ENCODE results near the gene FILIP1L.

FILIP1L gene

DNA sequence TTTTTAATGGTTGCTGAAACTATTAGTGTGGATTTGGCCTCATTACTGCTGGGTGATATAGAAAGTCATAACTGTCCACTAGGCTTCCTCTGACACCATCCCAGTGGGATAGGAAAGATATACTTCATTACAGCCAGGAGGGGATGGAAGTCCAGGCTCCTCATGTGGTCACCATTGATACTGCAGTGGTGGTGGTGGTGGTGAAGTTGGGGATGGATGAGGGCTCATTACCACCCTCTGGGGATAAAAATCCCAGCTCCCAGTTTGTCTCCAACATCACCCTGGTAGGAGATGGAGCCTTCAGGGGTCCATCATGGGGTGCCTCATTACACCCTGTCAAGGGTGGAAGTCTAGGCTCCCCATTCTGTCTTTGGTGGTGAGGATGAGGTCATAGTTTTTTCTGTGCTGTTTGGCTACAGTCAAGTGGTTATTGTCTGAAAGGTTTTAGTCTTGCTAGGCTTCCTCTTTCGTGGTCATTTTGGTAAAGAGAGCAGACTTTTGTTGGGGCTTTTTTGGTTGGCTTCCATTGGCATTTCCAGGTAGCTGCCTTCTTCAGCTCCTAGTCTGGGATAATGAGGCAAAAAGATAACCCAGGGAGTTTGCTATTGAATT, 30.1 kb upstream of the FILIP1L start:
- Histone ChIP-seq H3K27me3 (replicated peaks in 2 of 5; ENCODE audit: control insufficient read depth in 4 of 5, insufficient read depth in 5 of 5, low read length in 4 of 5) (no peaks in the 10 kb centered on the region), H3K36me3 (ENCODE audit: control insufficient read depth in 4 of 4, insufficient read depth in 4 of 4, low read length in 3 of 4) (peaks cover 0 to 11% (median 5%) of the 10 kb centered on the region in 4 experiments), H3K9me3 (ENCODE audit: control extremely low read depth in 1 of 5, control insufficient read depth in 4 of 5, insufficient read depth in 2 of 5, low read depth in 1 of 5, low read length in 4 of 5) (peaks cover 0 to 13% (median 4%) of the 10 kb centered on the region in 5 experiments), H3K27ac (ENCODE audit: insufficient read depth in 1 of 2, low read depth in 1 of 2, low read length in 2 of 2, poor library complexity in 1 of 2, severe bottlenecking in 2 of 2) (no peak overlapping the region), H3K4me1 (ENCODE audit: control extremely low read depth in 1 of 4, control insufficient read depth in 4 of 4, insufficient read depth in 4 of 4, low read length in 3 of 4) (peaks cover 0 to 5% (median 0%) of the 10 kb centered on the region in 4 experiments), H3K4me3 (ENCODE audit: control insufficient read depth in 1 of 7, extremely low read depth in 1 of 7, insufficient read depth in 4 of 7, low read depth in 2 of 7, low read length in 6 of 7) (no peak overlapping the region)
- WGBS (ENCODE audit: insufficient coverage), result 100% methylated on average over 1 of the region's 1 CpG
- DNase-seq, result peak in 2 of 3 donors; percentile 53 to 61
- ChIA-PET POLR2A (interaction anchor here (0.5 kb wide), 1 partner anchor 404 kb away, joined by 3 read pairs; no protein-coding TSS in a partner anchor), CTCF (no interaction called here)

DNA sequence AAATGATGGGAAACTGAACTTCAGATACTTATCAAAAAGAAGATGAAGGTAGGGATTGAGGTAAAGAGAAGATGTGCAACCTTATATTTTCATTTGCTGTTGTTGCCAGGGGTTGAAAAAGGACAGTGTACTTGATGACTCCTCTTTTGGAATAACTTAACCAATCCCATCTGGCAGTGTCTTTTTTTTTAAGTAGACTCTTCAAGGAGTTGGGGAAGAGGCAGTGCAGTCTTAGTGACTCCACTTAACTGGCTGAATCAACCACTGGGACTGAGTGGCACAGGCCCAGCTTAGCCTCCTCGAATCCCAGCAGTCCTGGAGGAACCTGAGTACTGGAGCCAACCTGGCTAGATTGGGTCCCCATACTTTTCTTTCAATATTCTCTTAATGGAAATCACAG, 27.3 kb upstream of the FILIP1L start:
- Histone ChIP-seq H3K27me3 (replicated peaks in 2 of 5; ENCODE audit: control insufficient read depth in 4 of 5, insufficient read depth in 5 of 5, low read length in 4 of 5) (no peaks in the 10 kb centered on the region), H3K9me3 (ENCODE audit: control extremely low read depth in 1 of 5, control insufficient read depth in 4 of 5, insufficient read depth in 2 of 5, low read depth in 1 of 5, low read length in 4 of 5) (peaks cover 0 to 13% (median 4%) of the 10 kb centered on the region in 5 experiments), H3K4me1 (ENCODE audit: control extremely low read depth in 1 of 4, control insufficient read depth in 4 of 4, insufficient read depth in 4 of 4, low read length in 3 of 4) (peaks cover 0 to 5% (median 0%) of the 10 kb centered on the region in 4 experiments), H3K4me3 (ENCODE audit: control insufficient read depth in 1 of 7, extremely low read depth in 1 of 7, insufficient read depth in 4 of 7, low read depth in 2 of 7, low read length in 6 of 7) (no peak overlapping the region), H3K36me3 (ENCODE audit: control insufficient read depth in 4 of 4, insufficient read depth in 4 of 4, low read length in 3 of 4) (peaks cover 0 to 4% (median 0%) of the 10 kb centered on the region in 4 experiments), H3K27ac (ENCODE audit: insufficient read depth in 1 of 2, low read depth in 1 of 2, low read length in 2 of 2, poor library complexity in 1 of 2, severe bottlenecking in 2 of 2) (no peak overlapping the region)
- no peak for DNase-seq
- CTCF ChIA-PET, result no interaction called here
- WGBS (ENCODE audit: insufficient coverage), result 100% methylated on average over 1 of the region's 1 CpG
- POLR2A ChIA-PET, result no interaction called here

DNA sequence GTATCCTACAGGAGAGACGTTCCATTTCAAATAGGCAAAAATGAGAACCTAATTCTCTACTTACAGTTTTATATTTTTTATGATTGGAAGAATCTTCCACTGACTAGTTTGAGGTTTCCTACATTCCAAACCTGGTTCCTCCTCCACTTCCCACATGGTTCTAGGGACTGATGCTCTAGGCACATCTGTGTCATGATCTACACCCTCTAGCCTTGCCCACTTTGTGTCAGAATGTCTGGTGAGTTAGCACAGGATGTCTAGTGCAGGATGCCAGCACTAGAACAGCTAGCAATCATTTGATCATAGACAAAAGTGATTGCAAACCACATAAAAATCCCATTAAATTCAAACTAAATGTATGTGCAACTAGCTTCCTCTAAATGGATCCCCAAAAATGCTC, 26.7 kb upstream of the FILIP1L start:
- ChIA-PET POLR2A (no interaction called here), CTCF (interaction anchor here (1.4 kb wide), 1 partner anchor 10 kb away, joined by 3 read pairs; no protein-coding TSS in a partner anchor)
- Histone ChIP-seq H3K27me3 (replicated peaks in 2 of 5; ENCODE audit: control insufficient read depth in 4 of 5, insufficient read depth in 5 of 5, low read length in 4 of 5) (no peaks in the 10 kb centered on the region), H3K4me3 (ENCODE audit: control insufficient read depth in 1 of 7, extremely low read depth in 1 of 7, insufficient read depth in 4 of 7, low read depth in 2 of 7, low read length in 6 of 7) (no peak overlapping the region), H3K9me3 (ENCODE audit: control extremely low read depth in 1 of 5, control insufficient read depth in 4 of 5, insufficient read depth in 2 of 5, low read depth in 1 of 5, low read length in 4 of 5) (peaks cover 0 to 13% (median 4%) of the 10 kb centered on the region in 5 experiments), H3K27ac (ENCODE audit: insufficient read depth in 1 of 2, low read depth in 1 of 2, low read length in 2 of 2, poor library complexity in 1 of 2, severe bottlenecking in 2 of 2) (no peak overlapping the region), H3K36me3 (ENCODE audit: control insufficient read depth in 4 of 4, insufficient read depth in 4 of 4, low read length in 3 of 4) (peaks cover 0 to 4% (median 0%) of the 10 kb centered on the region in 4 experiments), H3K4me1 (ENCODE audit: control extremely low read depth in 1 of 4, control insufficient read depth in 4 of 4, insufficient read depth in 4 of 4, low read length in 3 of 4) (peaks cover 0 to 5% (median 0%) of the 10 kb centered on the region in 4 experiments)
- no peak for DNase-seq
- no CpG with 5 or more reads among the region's 1 CpG for WGBS (ENCODE audit: insufficient coverage)

DNA sequence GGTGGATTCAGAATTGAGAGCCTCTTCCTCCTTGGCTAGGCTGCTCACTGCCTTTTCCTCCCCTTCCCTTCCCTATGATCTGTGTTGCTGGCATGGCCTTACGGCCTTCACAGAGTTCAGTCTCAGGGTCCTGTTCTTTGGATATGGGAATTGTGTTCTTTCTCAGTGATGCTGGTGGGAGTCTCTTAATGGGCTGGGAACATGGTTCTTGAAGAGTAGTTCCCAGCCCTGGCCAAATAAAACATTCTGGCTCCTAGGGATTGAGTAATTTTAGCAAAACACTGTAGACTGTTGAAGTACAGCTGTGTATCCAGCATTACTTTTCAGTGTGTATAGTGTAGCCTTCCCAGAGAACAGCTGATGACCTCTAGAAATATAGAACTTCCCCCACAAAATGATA, 22.6 kb upstream of the FILIP1L start:
- no peaks in the 10 kb centered on the region for H3K9me3 ChIP-seq (ENCODE audit: control extremely low read depth in 1 of 5, control insufficient read depth in 4 of 5, insufficient read depth in 2 of 5, low read depth in 1 of 5, low read length in 4 of 5)
- ChIA-PET POLR2A (no interaction called here), CTCF (no interaction called here)
- WGBS (ENCODE audit: insufficient coverage), result no CpG with 5 or more reads among the region's 1 CpG
- H3K4me3 ChIP-seq (ENCODE audit: control insufficient read depth in 1 of 7, extremely low read depth in 1 of 7, insufficient read depth in 4 of 7, low read depth in 2 of 7, low read length in 6 of 7), result no peak overlapping the region
- no peak overlapping the region for H3K27ac ChIP-seq (ENCODE audit: insufficient read depth in 1 of 2, low read depth in 1 of 2, low read length in 2 of 2, poor library complexity in 1 of 2, severe bottlenecking in 2 of 2)
- no peaks in the 10 kb centered on the region for H3K27me3 ChIP-seq (replicated peaks in 2 of 5; ENCODE audit: control insufficient read depth in 4 of 5, insufficient read depth in 5 of 5, low read length in 4 of 5)
- no peaks in the 10 kb centered on the region for H3K4me1 ChIP-seq (ENCODE audit: control extremely low read depth in 1 of 4, control insufficient read depth in 4 of 4, insufficient read depth in 4 of 4, low read length in 3 of 4)
- DNase-seq, result no peak
- no peaks in the 10 kb centered on the region for H3K36me3 ChIP-seq (ENCODE audit: control insufficient read depth in 4 of 4, insufficient read depth in 4 of 4, low read length in 3 of 4)

DNA sequence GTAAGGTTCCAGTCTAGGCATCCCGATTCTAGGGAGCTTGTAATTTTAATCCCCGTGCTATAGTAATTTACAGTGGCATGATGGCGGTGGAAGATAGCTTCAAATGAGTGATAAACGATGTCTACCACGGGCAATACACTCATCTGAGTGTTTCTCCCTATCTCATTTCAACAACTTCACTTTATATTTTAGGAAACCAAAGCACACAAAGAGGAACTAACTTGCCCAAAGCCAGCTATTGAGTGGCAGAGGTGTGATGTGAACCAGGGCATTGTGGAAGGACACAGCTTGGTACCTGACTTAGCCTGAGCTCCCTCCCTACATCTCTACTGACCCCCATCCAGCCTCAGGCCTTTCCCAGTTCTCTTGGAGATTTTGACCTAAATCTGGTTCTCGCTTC, 16.9 kb upstream of the FILIP1L start:
- DNase-seq, result peak in 2 of 3 donors; percentile 55 to 65
- H3K4me3 ChIP-seq (ENCODE audit: control insufficient read depth in 1 of 7, extremely low read depth in 1 of 7, insufficient read depth in 4 of 7, low read depth in 2 of 7, low read length in 6 of 7), result no peak overlapping the region
- no peaks in the 10 kb centered on the region for H3K36me3 ChIP-seq (ENCODE audit: control insufficient read depth in 4 of 4, insufficient read depth in 4 of 4, low read length in 3 of 4)
- CTCF ChIA-PET, result interaction anchor here (0.8 to 1.8 kb wide), 5 partner anchors 9 to 62 kb away, joined by 3 to 5 read pairs (median 3); no protein-coding TSS in a partner anchor
- H3K4me1 ChIP-seq (ENCODE audit: control extremely low read depth in 1 of 4, control insufficient read depth in 4 of 4, insufficient read depth in 4 of 4, low read length in 3 of 4), result peaks cover 10 to 28% (median 15%) of the 10 kb centered on the region in 4 experiments
- POLR2A ChIA-PET, result no interaction called here
- no peaks in the 10 kb centered on the region for H3K9me3 ChIP-seq (ENCODE audit: control extremely low read depth in 1 of 5, control insufficient read depth in 4 of 5, insufficient read depth in 2 of 5, low read depth in 1 of 5, low read length in 4 of 5)
- H3K27me3 ChIP-seq (replicated peaks in 2 of 5; ENCODE audit: control insufficient read depth in 4 of 5, insufficient read depth in 5 of 5, low read length in 4 of 5), result no peaks in the 10 kb centered on the region
- WGBS (ENCODE audit: insufficient coverage), result 20% methylated on average over 1 of the region's 6 CpGs
- no peak overlapping the region for H3K27ac ChIP-seq (ENCODE audit: insufficient read depth in 1 of 2, low read depth in 1 of 2, low read length in 2 of 2, poor library complexity in 1 of 2, severe bottlenecking in 2 of 2)

DNA sequence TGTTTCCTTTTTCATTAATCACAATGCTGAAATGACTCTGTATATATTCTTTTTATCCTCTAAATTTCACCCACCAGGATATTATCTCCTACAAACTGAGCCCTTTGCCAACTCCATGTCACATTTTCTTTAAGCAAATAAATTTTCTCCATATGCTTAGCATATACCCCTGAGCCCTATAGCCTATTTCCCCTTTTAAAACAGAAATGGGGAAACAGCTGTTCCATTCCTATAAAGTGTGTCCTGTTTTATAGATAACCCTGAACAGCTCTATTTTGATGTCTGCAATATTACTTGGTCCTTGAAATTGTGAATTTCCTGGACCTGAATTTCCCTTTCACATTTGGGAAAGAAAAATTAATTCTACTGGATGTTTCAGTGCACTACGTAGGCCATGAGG, 15.6 kb upstream of the FILIP1L start:
- ChIA-PET POLR2A (no interaction called here), CTCF (interaction anchor here (0.8 to 1.8 kb wide), 4 partner anchors 17 to 82 kb away, joined by 3 to 5 read pairs (median 4); no protein-coding TSS in a partner anchor)
- Histone ChIP-seq H3K36me3 (ENCODE audit: control insufficient read depth in 4 of 4, insufficient read depth in 4 of 4, low read length in 3 of 4) (no peaks in the 10 kb centered on the region), H3K4me3 (ENCODE audit: control insufficient read depth in 1 of 7, extremely low read depth in 1 of 7, insufficient read depth in 4 of 7, low read depth in 2 of 7, low read length in 6 of 7) (peak overlapping the region in 1 of 7 experiments; percentile 18), H3K9me3 (ENCODE audit: control extremely low read depth in 1 of 5, control insufficient read depth in 4 of 5, insufficient read depth in 2 of 5, low read depth in 1 of 5, low read length in 4 of 5) (no peaks in the 10 kb centered on the region), H3K4me1 (ENCODE audit: control extremely low read depth in 1 of 4, control insufficient read depth in 4 of 4, insufficient read depth in 4 of 4, low read length in 3 of 4) (peaks cover 11 to 32% (median 19%) of the 10 kb centered on the region in 4 experiments), H3K27ac (ENCODE audit: insufficient read depth in 1 of 2, low read depth in 1 of 2, low read length in 2 of 2, poor library complexity in 1 of 2, severe bottlenecking in 2 of 2) (peak overlapping the region in 1 of 2 experiments; percentile 8), H3K27me3 (replicated peaks in 2 of 5; ENCODE audit: control insufficient read depth in 4 of 5, insufficient read depth in 5 of 5, low read length in 4 of 5) (no peaks in the 10 kb centered on the region)
- DNase-seq, result peak; percentile 6 to 70 (median 48)
- WGBS (ENCODE audit: insufficient coverage), result no CpG with 5 or more reads among the region's 1 CpG

DNA sequence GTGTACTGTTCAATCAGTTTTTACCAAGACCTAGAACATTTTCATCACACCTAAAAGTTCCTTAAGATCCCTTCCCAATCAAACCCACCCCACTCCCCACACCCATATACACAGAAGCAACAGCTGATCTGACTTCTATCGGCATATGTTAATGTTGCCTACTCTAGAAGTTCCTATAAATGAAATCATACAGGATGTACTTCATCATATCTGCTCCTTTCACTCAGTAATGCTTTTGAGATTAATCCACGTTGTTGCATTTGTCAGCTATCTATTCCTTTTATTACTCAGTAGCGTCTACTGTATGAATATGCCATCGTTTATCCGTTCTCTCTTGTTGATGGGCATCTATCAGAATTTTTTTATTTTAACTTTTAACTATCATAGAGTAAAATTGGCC, 14.3 kb upstream of the FILIP1L start:
- POLR2A ChIA-PET, result no interaction called here
- Histone ChIP-seq H3K4me3 (ENCODE audit: control insufficient read depth in 1 of 7, extremely low read depth in 1 of 7, insufficient read depth in 4 of 7, low read depth in 2 of 7, low read length in 6 of 7) (no peak overlapping the region), H3K27me3 (replicated peaks in 2 of 5; ENCODE audit: control insufficient read depth in 4 of 5, insufficient read depth in 5 of 5, low read length in 4 of 5) (no peaks in the 10 kb centered on the region), H3K27ac (ENCODE audit: insufficient read depth in 1 of 2, low read depth in 1 of 2, low read length in 2 of 2, poor library complexity in 1 of 2, severe bottlenecking in 2 of 2) (no peak overlapping the region), H3K9me3 (ENCODE audit: control extremely low read depth in 1 of 5, control insufficient read depth in 4 of 5, insufficient read depth in 2 of 5, low read depth in 1 of 5, low read length in 4 of 5) (no peaks in the 10 kb centered on the region), H3K4me1 (ENCODE audit: control extremely low read depth in 1 of 4, control insufficient read depth in 4 of 4, insufficient read depth in 4 of 4, low read length in 3 of 4) (peaks cover 11 to 32% (median 19%) of the 10 kb centered on the region in 4 experiments), H3K36me3 (ENCODE audit: control insufficient read depth in 4 of 4, insufficient read depth in 4 of 4, low read length in 3 of 4) (no peaks in the 10 kb centered on the region)
- WGBS (ENCODE audit: insufficient coverage), result 54% methylated on average over 3 of the region's 5 CpGs
- CTCF ChIA-PET, result no interaction called here
- peak in 1 of 3 donors; percentile 1 for DNase-seq

Data from common myeloid progenitor, CD34-positive (primary cell).